Osteocyte (in vitro differentiated cells): Measurements from ENCODE around the gene RNF19B. TPM values are rescaled to one million over a fixed set of nuclear protein-coding genes. Genes with fewer than 3 reads are reported as not detected.
A peak's percentile ranks its signal among the peaks of the same experiment; 100 is the strongest.

Experiments
- DNase-seq: peaks from one replicate; pipeline ENCODE4 v3.0.0; 2021; ENCODE audit warnings: mixed read lengths; ENCODE audit not compliant: unreplicated experiment; ENCODE audit errors: extremely low spot score
- H3K27ac Mint-ChIP-seq: one replicate; pipeline ENCODE4 v1.8.0; 2021; ENCODE audit warnings: mild to moderate bottlenecking, mixed read lengths; ENCODE audit not compliant: unreplicated experiment
- H3K27me3 Mint-ChIP-seq: one replicate; pipeline ENCODE4 v1.8.0; 2021; ENCODE audit warnings: mixed read lengths; ENCODE audit not compliant: unreplicated experiment
- H3K36me3 Mint-ChIP-seq: one replicate; pipeline ENCODE4 v1.8.0; 2021; ENCODE audit warnings: mixed read lengths; ENCODE audit not compliant: unreplicated experiment
- H3K4me1 Mint-ChIP-seq: one replicate; pipeline ENCODE4 v1.8.0; 2021; ENCODE audit warnings: mixed read lengths; ENCODE audit not compliant: unreplicated experiment
- H3K4me3 Mint-ChIP-seq: one replicate; pipeline ENCODE4 v1.8.0; 2021; ENCODE audit warnings: mild to moderate bottlenecking, moderate library complexity, mixed read lengths; ENCODE audit not compliant: unreplicated experiment
- H3K9me3 Mint-ChIP-seq: one replicate; pipeline ENCODE4 v1.8.0; 2021; ENCODE audit warnings: mixed read lengths; ENCODE audit not compliant: unreplicated experiment
- CTCF ChIP-seq: fragments of 200-600 bp; sonication (generic); IDR thresholded peaks from 2 replicates; pipeline ENCODE4 v1.5.0; 2021; ENCODE audit warnings: antibody characterized with exemption, mild to moderate bottlenecking, moderate library complexity
- total RNA-seq: library from RNA; stranded (reverse); gene quantifications from 2 replicates; pipeline ENCODE4 v1.2.1, GENCODE V29; 2021

The RNF19B gene
- total RNA-seq, 1 donor from 2014 or later: 12.6 TPM

- Mint-ChIP-seq H3K9me3 (no peaks in the 10 kb centered on the region), H3K27ac (no peak overlapping the region), H3K27me3 (no peaks in the 10 kb centered on the region), H3K36me3 (peaks cover 22% of the 10 kb centered on the region), H3K4me1 (peaks cover 35% of the 10 kb centered on the region), H3K4me3 (no peak overlapping the region)
- DNase-seq: no peak
- no peak for TF ChIP-seq CTCF
These were observed 43.7 kb upstream of the RNF19B start for GRCh38 chr1:33008051-33008914.

- DNase-seq: no peak
- H3K4me1 Mint-ChIP-seq: peaks cover 35% of the 10 kb centered on the region
- H3K9me3 Mint-ChIP-seq: no peaks in the 10 kb centered on the region
- no peaks in the 10 kb centered on the region for H3K27me3 Mint-ChIP-seq
- peak; percentile 75 for TF ChIP-seq CTCF
- H3K36me3 Mint-ChIP-seq: peaks cover 19% of the 10 kb centered on the region
- H3K27ac Mint-ChIP-seq: peak overlapping the region; percentile 56
- no peak overlapping the region for H3K4me3 Mint-ChIP-seq
These were observed 42.8 kb upstream of the RNF19B start for GRCh38 chr1:33007190-33008050.

GRCh38 chr1:33005838-33006421 lies 41.3 kb upstream of the RNF19B start:
- Mint-ChIP-seq H3K9me3 (no peaks in the 10 kb centered on the region), H3K27ac (no peak overlapping the region), H3K4me3 (no peak overlapping the region), H3K27me3 (no peaks in the 10 kb centered on the region), H3K36me3 (peaks cover 7% of the 10 kb centered on the region), H3K4me1 (peaks cover 21% of the 10 kb centered on the region)
- no peak for TF ChIP-seq CTCF
- no peak for DNase-seq

- Mint-ChIP-seq H3K27ac (no peak overlapping the region), H3K4me1 (peaks cover 16% of the 10 kb centered on the region), H3K36me3 (peaks cover 3% of the 10 kb centered on the region), H3K4me3 (no peak overlapping the region), H3K27me3 (no peaks in the 10 kb centered on the region), H3K9me3 (no peaks in the 10 kb centered on the region)
- no peak for DNase-seq
- no peak for TF ChIP-seq CTCF
These were observed 40.7 kb upstream of the RNF19B start for GRCh38 chr1:33005117-33005837.
